ENCODE results near the gene BMS1.
"Not testable (repeated sequence)": the region's sequence is repeated elsewhere in the genome, so short reads cannot be mapped to it uniquely, and the experiment has no call there.

BMS1 gene

GRCh38 chr10:42782446-42783180 lies at the start of gene BMS1:
TSS of gene BMS1 (plus strand) at chr10:42782795. CDS start at chr10:42784395, 1,600 bp downstream.
- DNase-seq, result peak; percentile 96

- no peak for DNase-seq
Observed at GRCh38 chr10:42734536-42734935, 48.1 kb upstream of the BMS1 start.

GRCh38 chr10:42738679-42739078 lies 43.9 kb upstream of the BMS1 start:
- DNase-seq, result no peak

- DNase-seq, result not testable (repeated sequence)
Observed at GRCh38 chr10:42741536-42741935, 41.1 kb upstream of the BMS1 start.

- no peak for DNase-seq
Observed at GRCh38 chr10:42743697-42744096, 38.9 kb upstream of the BMS1 start.

GRCh38 chr10:42744134-42744701 lies 38.4 kb upstream of the BMS1 start:
- DNase-seq, result no peak

- peak; percentile 82 for DNase-seq
Observed at GRCh38 chr10:42753126-42753506, 29.5 kb upstream of the BMS1 start.

- no peak for DNase-seq
Observed at GRCh38 chr10:42753507-42754154, 29.0 kb upstream of the BMS1 start.

- DNase-seq, result peak; percentile 48
Observed at GRCh38 chr10:42754155-42755027, 28.2 kb upstream of the BMS1 start.

- no peak for DNase-seq
Observed at GRCh38 chr10:42755028-42755451, 27.6 kb upstream of the BMS1 start.

- no peak for DNase-seq
Observed at GRCh38 chr10:42755556-42756093, 27.0 kb upstream of the BMS1 start.

- DNase-seq, result no peak
Observed at GRCh38 chr10:42767906-42768305, 14.7 kb upstream of the BMS1 start.

GRCh38 chr10:42768581-42769152 lies 13.9 kb upstream of the BMS1 start:
- no peak for DNase-seq

GRCh38 chr10:42769173-42769572 lies 13.4 kb upstream of the BMS1 start:
- no peak for DNase-seq

- no peak for DNase-seq
Observed at GRCh38 chr10:42769673-42770072, 12.9 kb upstream of the BMS1 start.

GRCh38 chr10:42776681-42777080 lies 5.9 kb upstream of the BMS1 start:
- DNase-seq, result no peak

GRCh38 chr10:42780456-42780855 lies 2.1 kb upstream of the BMS1 start:
- DNase-seq, result no peak

- DNase-seq, result no peak
Observed at GRCh38 chr10:42781893-42782445, 626 bp upstream of the BMS1 start.

- peak; percentile 36 for DNase-seq
Observed at GRCh38 chr10:42783181-42783549, 570 bp downstream of the BMS1 start.

- no peak for DNase-seq
Observed at GRCh38 chr10:42785759-42786158, 3.2 kb downstream of the BMS1 start.

- no peak for DNase-seq
Observed at GRCh38 chr10:42790835-42791234, 8.2 kb downstream of the BMS1 start.

GRCh38 chr10:42795701-42796100 lies 13.1 kb downstream of the BMS1 start:
- DNase-seq, result no peak

All from femur (tissue), 1 donor.